IMR-90 (cell line): Measurements from ENCODE around the gene APMAP. TPM values are rescaled to one million over a fixed set of nuclear protein-coding genes. Genes with fewer than 3 reads are reported as not detected.
A peak's percentile ranks its signal among the peaks of the same experiment; 100 is the strongest.

ENCODE experiments used
- ATAC-seq: fragments of 200-7000 bp; cut with Tn5 transposase; 2 replicates; pipeline ENCODE4 v1.9.1; 2020; ENCODE audit warnings: low read depth, mild to moderate bottlenecking, moderate library complexity
- BruUV-seq: library from RNA; stranded (reverse); fragments of 400-500 nt; replicated peaks from 2 replicates; lab custom pipeline; 2021; lab: Mats Ljungman, UMichigan
- CTCF ChIA-PET: fragments of 300-600 bp; formaldehyde crosslinking; extraction: SDS; loops from one replicate; lab custom pipeline; 2021; ENCODE audit warnings: antibody characterized with exemption; lab: Yijun Ruan, JAX
- POLR2A ChIA-PET: fragments of 300-600 bp; sonication (Branson Sonifier 250); formaldehyde crosslinking; loops from one replicate; lab custom pipeline; 2022; ENCODE audit warnings: antibody characterized with exemption; ENCODE audit not compliant: unreplicated experiment; lab: Charles Lee
- DNase-seq: peaks from one replicate; pipeline ENCODE4 v3.0.0; 2013
- H2AFZ ChIP-seq: replicated peaks from 2 replicates; pipeline ENCODE3; 2013; ENCODE audit warnings: low read length, mild to moderate bottlenecking; ENCODE audit not compliant: poor library complexity
- H2AK5ac ChIP-seq: 2 replicates; pipeline ENCODE4 v1.6.1; 2013; ENCODE audit warnings: low read depth, low read length, inconsistent platforms
- H2AK9ac ChIP-seq: replicated peaks from 2 replicates; pipeline ENCODE3; 2013; ENCODE audit warnings: mild to moderate bottlenecking, low read depth, low read length, moderate library complexity; ENCODE audit not compliant: poor library complexity
- H2BK120ac ChIP-seq: 2 replicates; pipeline ENCODE4 v1.6.1; 2013; ENCODE audit warnings: low read depth, low read length, inconsistent platforms
- H2BK15ac ChIP-seq: 3 replicates; pipeline ENCODE4 v1.6.1; 2013; ENCODE audit warnings: low read depth, low read length, inconsistent platforms
- H2BK20ac ChIP-seq: 2 replicates; pipeline ENCODE4 v1.6.1; 2013; ENCODE audit warnings: low read depth, mild to moderate bottlenecking, inconsistent platforms, low read length, moderate library complexity
- H2BK5ac ChIP-seq: 2 replicates; pipeline ENCODE4 v1.6.1; 2013; ENCODE audit warnings: mild to moderate bottlenecking, low read depth, low read length, inconsistent platforms; ENCODE audit not compliant: poor library complexity, severe bottlenecking
- H3K14ac ChIP-seq: replicated peaks from 2 replicates; pipeline ENCODE4 v1.6.1; 2013; ENCODE audit warnings: low read depth, low read length, inconsistent platforms
- H3K18ac ChIP-seq: 2 replicates; pipeline ENCODE4 v1.6.1; 2013; ENCODE audit warnings: low read depth, low read length, control low read depth
- H3K23ac ChIP-seq: 2 replicates; pipeline ENCODE4 v1.6.1; 2013; ENCODE audit warnings: low read depth, low read length, inconsistent platforms
- H3K27ac ChIP-seq: 2 replicates; pipeline ENCODE4 v1.5.1; 2013; ENCODE audit warnings: mild to moderate bottlenecking, control low read depth, low read length; ENCODE audit not compliant: insufficient read depth
- H3K27me3 ChIP-seq: 2 replicates; pipeline ENCODE4 v1.6.1; 2013; ENCODE audit warnings: low read length; ENCODE audit not compliant: control insufficient read depth, insufficient read depth
- H3K36me3 ChIP-seq: 2 replicates; pipeline ENCODE4 v1.6.1; 2013; ENCODE audit warnings: low read length, mixed read lengths; ENCODE audit not compliant: control insufficient read depth, insufficient read depth
- H3K4ac ChIP-seq: 2 replicates; pipeline ENCODE4 v1.6.1; 2013; ENCODE audit warnings: low read depth, low read length, inconsistent platforms
- H3K4me1 ChIP-seq: 2 replicates; pipeline ENCODE4 v1.6.1; 2013; ENCODE audit warnings: low read length, mixed read lengths; ENCODE audit not compliant: control insufficient read depth, insufficient read depth
- H3K4me2 ChIP-seq: 2 replicates; pipeline ENCODE4 v1.6.1; 2013; ENCODE audit warnings: low read depth, mild to moderate bottlenecking, control low read depth, low read length, moderate library complexity
- H3K4me3 ChIP-seq: 2 replicates; pipeline ENCODE4 v1.5.1; 2013; ENCODE audit warnings: low read depth, mild to moderate bottlenecking, control low read depth, low read length, moderate library complexity; ENCODE audit not compliant: insufficient read depth
- H3K56ac ChIP-seq: 2 replicates; pipeline ENCODE4 v1.6.1; 2013; ENCODE audit warnings: low read length, inconsistent platforms; ENCODE audit not compliant: insufficient read depth; ENCODE audit errors: extremely low read depth
- H3K79me1 ChIP-seq, 2 experiments: 2 replicates each; pipeline ENCODE4 v1.6.1; 2013; ENCODE audit warnings: low read length in 2 of 2, inconsistent platforms in 1 of 2, low read depth in 1 of 2
- H3K9ac ChIP-seq: 2 replicates; pipeline ENCODE4 v1.6.1; 2013; ENCODE audit warnings: low read depth, low read length, control low read depth
- H3K9me1 ChIP-seq: 2 replicates; pipeline ENCODE4 v1.6.1; 2013; ENCODE audit warnings: low read length, inconsistent platforms; ENCODE audit not compliant: insufficient read depth
- H3K9me3 ChIP-seq: 2 replicates; pipeline ENCODE4 v1.6.1; 2013; ENCODE audit warnings: low read length; ENCODE audit not compliant: control insufficient read depth, insufficient read depth
- H4K20me1 ChIP-seq: 2 replicates; pipeline ENCODE4 v1.6.1; 2013; ENCODE audit warnings: low read length, inconsistent platforms; ENCODE audit not compliant: insufficient read depth
- H4K5ac ChIP-seq: 2 replicates; pipeline ENCODE4 v1.6.1; 2013; ENCODE audit warnings: mild to moderate bottlenecking, low read depth, low read length, control low read depth
- H4K8ac ChIP-seq, 2 experiments: 2 replicates each; pipeline ENCODE4 v1.6.1; 2013; ENCODE audit warnings: low read depth in 2 of 2, low read length in 2 of 2, control low read depth in 1 of 2, inconsistent platforms in 1 of 2
- H4K91ac ChIP-seq: 2 replicates; pipeline ENCODE4 v1.6.1; 2013; ENCODE audit warnings: low read depth, low read length, inconsistent platforms; ENCODE audit not compliant: insufficient read depth
- BHLHE40 ChIP-seq: fragments of 150-350 bp; IDR thresholded peaks from 2 replicates; pipeline ENCODE4 v1.6.1; 2016; ENCODE audit warnings: mild to moderate bottlenecking, low read depth, low read length
- CEBPB ChIP-seq: IDR thresholded peaks from 2 replicates; pipeline ENCODE4 v1.6.1; 2012; ENCODE audit warnings: low read depth, low read length, improper control_type of control experiment
- CHD1 ChIP-seq: IDR thresholded peaks from 2 replicates; pipeline ENCODE4 v1.6.1; 2012; ENCODE audit warnings: low read depth, low read length, improper control_type of control experiment
- CTCF ChIP-seq: conservative IDR thresholded peaks from 2 replicates; pipeline ENCODE4 v1.5.1; 2012; ENCODE audit warnings: mild to moderate bottlenecking, low read depth, low read length, improper control_type of control experiment
- ELK1 ChIP-seq: fragments of 150-350 bp; IDR thresholded peaks from 2 replicates; pipeline ENCODE4 v1.6.1; 2016; ENCODE audit warnings: low read depth, mild to moderate bottlenecking, low read length, moderate library complexity, borderline replicate concordance
- FOS ChIP-seq: fragments of 150-350 bp; IDR thresholded peaks from 2 replicates; pipeline ENCODE4 v1.6.1; 2016; ENCODE audit warnings: low read depth, low read length
- MAFK ChIP-seq: IDR thresholded peaks from 2 replicates; pipeline ENCODE4 v1.6.1; 2012; ENCODE audit warnings: low read depth, low read length, improper control_type of control experiment
- MAZ ChIP-seq: IDR thresholded peaks from 2 replicates; pipeline ENCODE4 v1.6.1; 2012; ENCODE audit warnings: low read depth, mild to moderate bottlenecking, low read length, improper control_type of control experiment, moderate library complexity, borderline replicate concordance
- MXI1 ChIP-seq: IDR thresholded peaks from 2 replicates; pipeline ENCODE4 v1.6.1; 2012; ENCODE audit warnings: low read depth, mild to moderate bottlenecking, low read length, moderate library complexity, borderline replicate concordance
- NFE2L2 ChIP-seq: fragments of 150-350 bp; IDR thresholded peaks from 2 replicates; pipeline ENCODE4 v1.6.1; 2016; ENCODE audit warnings: low read depth, mild to moderate bottlenecking, low read length
- POLR2A ChIP-seq: IDR thresholded peaks from 2 replicates; pipeline ENCODE4 v1.6.1; 2012; ENCODE audit warnings: mild to moderate bottlenecking, low read depth, low read length
- RAD21 ChIP-seq: IDR thresholded peaks from 2 replicates; pipeline ENCODE4 v1.6.1; 2012; ENCODE audit warnings: low read length, improper control_type of control experiment
- RCOR1 ChIP-seq: IDR thresholded peaks from 2 replicates; pipeline ENCODE4 v1.6.1; 2012; ENCODE audit warnings: mild to moderate bottlenecking, low read length, improper control_type of control experiment; ENCODE audit not compliant: insufficient replicate concordance
- RFX5 ChIP-seq: IDR thresholded peaks from 2 replicates; pipeline ENCODE4 v1.8.0; 2012; ENCODE audit warnings: low read depth, mild to moderate bottlenecking, low read length, moderate library complexity
- SMC3 ChIP-seq: fragments of 150-350 bp; IDR thresholded peaks from 2 replicates; pipeline ENCODE4 v1.6.1; 2016; ENCODE audit warnings: low read depth, mild to moderate bottlenecking, antibody characterized with exemption, low read length, moderate library complexity
- USF2 ChIP-seq: fragments of 150-350 bp; IDR thresholded peaks from 2 replicates; pipeline ENCODE4 v1.6.1; 2017; ENCODE audit warnings: mild to moderate bottlenecking, antibody characterized with exemption, low read length, low read depth
- WGBS, 2 experiments: methylation state at CpG; one replicate each; pipeline versions ENCODE4 v1.1.5 to v1.1.7; 2013; ENCODE audit warnings: missing lambda C conversion rate in 2 of 2; ENCODE audit not compliant: insufficient read length in 1 of 2; ENCODE audit errors: extremely low coverage in 2 of 2; 5-methylcytosine and 5-hydroxymethylcytosine counted together
- dilution Hi-C: fragments of 300-500 bp; cut with HindIII; formaldehyde crosslinking; loops from one replicate; pipeline ENCODE4 v1.14.3; 2018; ENCODE audit warnings: low sequenced_read_pairs; ENCODE audit not compliant: unreplicated experiment
- in situ Hi-C: fragments of 300-500 bp; cut with MboI; formaldehyde crosslinking; loops from 3 replicates; pipeline ENCODE4 v1.14.3; 2019; ENCODE audit warnings: low sequenced_read_pairs, inconsistent platforms, mixed read lengths
- intact Hi-C: fragments of 100-400 bp; cut with micrococcal nuclease; formaldehyde crosslinking; loops from 2 replicates; pipeline ENCODE4 v1.10.0; 2022
- polyA plus RNA-seq, 3 experiments: library from polyadenylated mRNA; depleted of rRNA; stranded (reverse); fragments of >200 nt; gene quantifications; 2 replicates each; pipeline ENCODE4 v1.2.3, GENCODE V29; 2012; ENCODE audit warnings: low replicate concordance in 1 of 3
- total RNA-seq: library from RNA; depleted of rRNA; stranded (reverse); fragments of >200 nt; gene quantifications from 2 replicates; pipeline ENCODE4 v1.2.3, GENCODE V29; 2012

The APMAP gene
- total and polyA plus RNA-seq, 2 of the 4 experiments (the other 2 are of a cell fraction) = 67.2 to 88.8 TPM

- H4K91ac ChIP-seq = no peak overlapping the region
Measured at GRCh38 chr20:25005220-25005619, 12.7 kb upstream of the APMAP start.

More at GRCh38 chr20:25005220-25005619, 12.7 kb upstream of the APMAP start:
- Histone ChIP-seq H4K8ac (no peak overlapping the region), H4K5ac (no peak overlapping the region), H3K4ac (no peak overlapping the region), H2BK120ac (no peak overlapping the region), H3K36me3 (no peaks in the 10 kb centered on the region), H3K4me2 (no peak overlapping the region), H3K9ac (no peak overlapping the region), H3K9me1 (no peaks in the 10 kb centered on the region), H2AK9ac (no peak overlapping the region), H2BK5ac (no peak overlapping the region), H3K4me3 (no peak overlapping the region), H3K18ac (no peak overlapping the region), H4K20me1 (no peaks in the 10 kb centered on the region), H2AK5ac (no peak overlapping the region), H3K9me3 (no peaks in the 10 kb centered on the region), H3K4me1 (peaks cover 1% of the 10 kb centered on the region; the same call in 1 of the 2 replicates), H2AFZ (no peak overlapping the region), H2BK20ac (no peak overlapping the region), H3K79me1 (no peaks in the 10 kb centered on the region), H3K27me3 (peaks cover 8% of the 10 kb centered on the region), H3K14ac (no peak overlapping the region), H3K56ac (no peak overlapping the region), H3K23ac (no peak overlapping the region), H2BK15ac (no peak overlapping the region), H3K27ac (no peak overlapping the region)
- 50% methylated on average over 2 of the region's 2 CpGs; no CpG with 5 or more reads in 1 of the 2 experiments for WGBS, 2 experiments
- dilution Hi-C loops = no loop called here
- POLR2A ChIA-PET = no interaction called here
- BruUV-seq = no TSS peak
- in situ Hi-C loops = loop anchor here (10.0 kb wide), 1 partner anchor 170 kb away; no protein-coding TSS in a partner anchor
- TF ChIP-seq CEBPB = no peak
- no peak for TF ChIP-seq MXI1
- TF ChIP-seq FOS = no peak
- TF ChIP-seq MAZ = no peak
- no peak for TF ChIP-seq RCOR1
- no peak for TF ChIP-seq USF2
- TF ChIP-seq POLR2A = no peak
- no peak for TF ChIP-seq NFE2L2
- TF ChIP-seq ELK1 = no peak
- TF ChIP-seq RAD21 = no peak
- TF ChIP-seq BHLHE40 = no peak
- TF ChIP-seq RFX5 = no peak
- no peak for TF ChIP-seq SMC3
- TF ChIP-seq MAFK = no peak
- TF ChIP-seq CHD1 = no peak
- no peak for TF ChIP-seq CTCF
- intact Hi-C loops = no loop called here
- ATAC-seq (peak; percentile 30), DNase-seq (peak; percentile 4)
- CTCF ChIA-PET = no interaction called here
